ENCODE results near the gene C9orf152. TPM values are rescaled to one million over a fixed set of nuclear protein-coding genes. Genes with fewer than 3 reads are reported as not detected.
"Not testable (repeated sequence)": the region's sequence is repeated elsewhere in the genome, so short reads cannot be mapped to it uniquely, and the experiment has no call there.

The C9orf152 gene
- total RNA-seq, 2 experiments from 2014 or later, result not detected

DNA sequence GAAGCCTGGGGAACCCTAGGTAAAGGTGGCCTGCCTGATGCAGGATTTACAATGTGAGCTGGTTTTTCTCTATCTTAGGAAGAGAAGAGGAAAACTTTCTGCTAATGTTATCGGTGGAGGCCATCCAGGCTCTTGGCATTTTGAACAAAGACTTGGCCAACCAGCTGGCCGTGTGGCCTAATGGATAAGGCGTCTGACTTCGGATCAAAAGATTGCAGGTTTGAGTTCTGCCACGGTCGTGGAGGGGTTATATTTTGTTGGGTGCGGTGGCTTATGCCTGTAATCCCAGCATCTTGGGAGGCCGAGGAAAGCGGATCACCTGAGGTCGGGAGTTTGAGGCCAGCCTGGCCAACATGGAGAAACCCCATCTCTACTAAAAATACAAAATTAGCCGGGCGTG is 9.6 kb downstream of the C9orf152 start:
- Mint-ChIP-seq H3K4me3 (no peak overlapping the region), H3K27ac (no peak overlapping the region), H3K36me3 (ENCODE audit: low read depth) (no peaks in the 10 kb centered on the region), H3K4me1 (ENCODE audit: low read depth) (no peaks in the 10 kb centered on the region), H3K9me3 (no peaks in the 10 kb centered on the region), H3K27me3 (no peaks in the 10 kb centered on the region)
- DNase-seq, result no peak
- intact Hi-C loops (cut with micrococcal nuclease), result no loop called here
- CTCF ChIA-PET, result interaction anchor here (1.1 to 1.4 kb wide), 2 partner anchors 15 to 20 kb away, joined by 3 to 4 read pairs; no protein-coding TSS in a partner anchor
- no peak for ATAC-seq
- TF ChIP-seq, protein P1, sequence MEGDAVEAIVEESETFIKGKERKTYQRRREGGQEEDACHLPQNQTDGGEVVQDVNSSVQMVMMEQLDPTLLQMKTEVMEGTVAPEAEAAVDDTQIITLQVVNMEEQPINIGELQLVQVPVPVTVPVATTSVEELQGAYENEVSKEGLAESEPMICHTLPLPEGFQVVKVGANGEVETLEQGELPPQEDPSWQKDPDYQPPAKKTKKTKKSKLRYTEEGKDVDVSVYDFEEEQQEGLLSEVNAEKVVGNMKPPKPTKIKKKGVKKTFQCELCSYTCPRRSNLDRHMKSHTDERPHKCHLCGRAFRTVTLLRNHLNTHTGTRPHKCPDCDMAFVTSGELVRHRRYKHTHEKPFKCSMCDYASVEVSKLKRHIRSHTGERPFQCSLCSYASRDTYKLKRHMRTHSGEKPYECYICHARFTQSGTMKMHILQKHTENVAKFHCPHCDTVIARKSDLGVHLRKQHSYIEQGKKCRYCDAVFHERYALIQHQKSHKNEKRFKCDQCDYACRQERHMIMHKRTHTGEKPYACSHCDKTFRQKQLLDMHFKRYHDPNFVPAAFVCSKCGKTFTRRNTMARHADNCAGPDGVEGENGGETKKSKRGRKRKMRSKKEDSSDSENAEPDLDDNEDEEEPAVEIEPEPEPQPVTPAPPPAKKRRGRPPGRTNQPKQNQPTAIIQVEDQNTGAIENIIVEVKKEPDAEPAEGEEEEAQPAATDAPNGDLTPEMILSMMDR (IDR thresholded peaks at IDR 0.05), result no peak
- POLR2A ChIA-PET, result no interaction called here

DNA sequence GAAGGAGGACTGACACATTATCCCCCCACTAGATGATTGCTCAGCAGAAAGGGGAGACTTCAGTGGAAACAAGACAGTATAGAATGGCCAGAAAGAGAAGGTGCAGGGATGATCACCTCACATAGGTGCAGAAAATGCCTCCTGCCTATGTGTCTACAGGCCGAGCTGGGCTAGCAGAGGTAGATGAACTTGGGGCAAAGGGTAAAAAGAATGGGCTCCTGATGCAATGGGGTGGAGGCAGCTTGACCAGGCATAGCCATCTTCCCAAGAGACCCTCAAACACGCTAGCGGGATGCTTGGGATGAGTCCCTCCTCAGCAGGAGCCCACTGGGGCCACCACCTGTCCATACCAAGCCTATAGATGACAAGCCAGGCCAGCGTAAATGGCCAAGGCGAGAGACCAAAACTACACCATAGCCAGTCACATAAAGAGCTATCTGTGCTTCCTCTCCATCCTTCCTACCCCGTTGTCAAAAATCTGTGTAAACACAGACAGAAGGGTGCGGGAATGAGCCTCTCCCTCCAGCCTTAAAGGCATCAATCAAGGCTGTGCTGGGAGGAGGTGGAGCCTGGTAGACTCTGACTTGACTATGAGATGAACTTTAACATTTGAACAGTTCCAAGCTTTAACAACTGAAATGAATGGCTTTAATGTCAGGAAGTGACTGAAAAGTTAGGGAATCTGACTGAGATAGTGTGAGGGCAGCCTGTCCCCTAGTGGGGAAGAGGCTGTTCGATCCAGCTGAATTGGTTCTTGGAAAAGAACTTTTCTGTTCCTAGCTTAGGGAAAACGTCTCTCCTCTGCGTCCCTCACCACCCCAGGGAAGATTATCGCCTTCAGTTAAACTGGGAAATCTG is 10.4 kb downstream of the C9orf152 start:
- ChIA-PET CTCF (interaction anchor here (1.1 kb wide), 1 partner anchor 14 kb away, joined by 4 read pairs; no protein-coding TSS in a partner anchor), POLR2A (no interaction called here)
- no peaks in the 10 kb centered on the region for H3K27me3 Mint-ChIP-seq
- intact Hi-C loops (cut with micrococcal nuclease), result no loop called here
- H3K36me3 Mint-ChIP-seq (ENCODE audit: low read depth), result no peaks in the 10 kb centered on the region
- no peak for DNase-seq
- H3K9me3 Mint-ChIP-seq, result no peaks in the 10 kb centered on the region
- no peak overlapping the region for H3K27ac Mint-ChIP-seq
- H3K4me1 Mint-ChIP-seq (ENCODE audit: low read depth), result no peaks in the 10 kb centered on the region
- TF ChIP-seq, protein P1 (IDR thresholded peaks at IDR 0.05), result no peak
- H3K4me3 Mint-ChIP-seq, result no peak overlapping the region
- ATAC-seq, result no peak

DNA sequence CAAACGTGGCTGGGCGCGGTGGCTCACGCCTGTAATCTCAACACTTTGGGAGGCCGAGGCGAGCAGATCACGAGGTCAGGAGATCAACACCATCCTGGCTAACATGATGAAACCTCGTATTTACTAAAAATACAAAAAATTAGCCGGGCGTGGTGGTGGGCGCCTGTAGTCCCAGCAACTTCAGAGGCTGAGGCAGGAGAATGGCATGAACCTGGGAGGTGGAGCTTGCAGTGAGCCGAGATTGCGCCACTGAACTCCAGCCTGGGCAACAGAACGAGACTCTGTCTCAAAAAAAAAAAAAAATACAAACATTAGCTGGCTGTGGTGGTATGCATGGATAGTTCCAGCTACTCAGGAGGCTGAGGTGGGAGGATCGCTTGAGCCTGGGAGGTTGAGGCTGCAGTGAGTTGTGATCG is 11.9 kb downstream of the C9orf152 start:
- H3K4me1 Mint-ChIP-seq (ENCODE audit: low read depth); H3K27ac Mint-ChIP-seq; H3K27me3 Mint-ChIP-seq; H3K9me3 Mint-ChIP-seq; H3K4me3 Mint-ChIP-seq; POLR2A ChIA-PET; H3K36me3 Mint-ChIP-seq (ENCODE audit: low read depth); DNase-seq; ATAC-seq; intact Hi-C loops (cut with micrococcal nuclease): not testable (repeated sequence)
- CTCF ChIA-PET, result interaction anchor here (4.2 kb wide), 1 partner anchor 12 kb away, joined by 19 read pairs; no protein-coding TSS in a partner anchor

DNA sequence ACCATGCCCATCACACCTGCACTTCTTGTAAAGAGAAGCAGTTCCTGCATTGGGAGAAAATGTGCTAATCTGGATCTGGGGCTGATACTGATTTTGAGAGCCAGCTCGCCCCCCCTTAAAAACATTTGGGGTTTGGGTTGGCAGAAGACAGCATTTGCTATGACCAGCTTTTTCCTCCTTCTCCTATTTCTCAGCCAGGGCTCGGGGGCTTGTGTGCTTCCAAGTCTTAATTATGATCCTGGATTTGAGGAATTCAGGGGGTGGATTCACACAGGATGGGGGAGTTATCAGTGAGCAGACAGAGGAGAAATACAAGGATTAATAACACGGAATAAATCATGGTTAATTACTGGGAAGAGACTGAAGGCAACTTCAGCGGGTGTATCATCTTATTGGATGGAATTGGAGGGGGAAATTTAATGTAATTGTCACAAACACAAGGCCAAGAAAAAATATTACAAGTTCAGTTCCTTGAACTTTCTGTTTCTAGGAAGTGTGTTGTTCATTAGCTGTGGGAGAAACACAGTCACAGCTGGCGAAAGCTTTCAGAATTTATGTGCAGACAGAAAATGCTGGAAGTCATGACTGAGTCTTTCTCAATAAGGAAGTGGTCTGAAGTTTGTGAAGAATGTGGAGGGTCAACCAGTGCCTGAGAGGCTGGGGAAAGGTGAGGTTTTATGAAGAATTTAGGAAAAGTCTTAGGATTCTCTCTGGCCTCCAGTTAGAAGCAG is 15.3 kb downstream of the C9orf152 start:
- H3K27me3 Mint-ChIP-seq, result no peaks in the 10 kb centered on the region
- no peaks in the 10 kb centered on the region for H3K36me3 Mint-ChIP-seq (ENCODE audit: low read depth)
- TF ChIP-seq, protein P1 (IDR thresholded peaks at IDR 0.05), result no peak
- DNase-seq, result no peak
- ChIA-PET POLR2A (no interaction called here), CTCF (interaction anchor here (0.8 to 4.2 kb wide), 2 partner anchors 8 to 19 kb away, joined by 3 to 19 read pairs; no protein-coding TSS in a partner anchor)
- H3K9me3 Mint-ChIP-seq, result no peaks in the 10 kb centered on the region
- intact Hi-C loops (cut with micrococcal nuclease), result no loop called here
- H3K4me1 Mint-ChIP-seq (ENCODE audit: low read depth), result no peaks in the 10 kb centered on the region
- ATAC-seq, result no peak
- no peak overlapping the region for H3K27ac Mint-ChIP-seq
- H3K4me3 Mint-ChIP-seq, result no peak overlapping the region

DNA sequence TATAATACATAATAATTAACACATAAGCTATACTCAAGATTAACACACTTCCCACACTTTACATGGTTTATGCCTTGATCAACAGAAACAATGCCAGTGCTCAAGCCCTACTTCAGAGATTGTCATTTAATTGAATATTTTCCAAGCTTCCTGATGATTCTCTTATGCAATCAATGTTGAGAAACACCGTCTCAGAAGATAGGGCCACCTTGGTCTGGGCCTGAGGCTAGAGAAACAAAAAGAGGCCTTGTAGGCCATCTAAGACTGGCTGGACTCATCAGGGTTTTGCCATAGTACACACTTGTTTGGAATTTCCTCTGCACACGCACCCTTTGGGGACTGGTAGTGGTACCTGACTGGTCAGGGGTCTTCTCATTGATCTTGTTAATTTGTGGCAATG is 16.3 kb downstream of the C9orf152 start:
- TF ChIP-seq, protein P1 (IDR thresholded peaks at IDR 0.05), result no peak

More for the DNA sequence above, 16.3 kb downstream of the C9orf152 start:
- intact Hi-C loops (cut with micrococcal nuclease), result no loop called here
- Mint-ChIP-seq H3K4me3 (no peak overlapping the region), H3K9me3 (no peaks in the 10 kb centered on the region), H3K27ac (no peak overlapping the region), H3K4me1 (ENCODE audit: low read depth) (no peaks in the 10 kb centered on the region), H3K36me3 (ENCODE audit: low read depth) (no peaks in the 10 kb centered on the region), H3K27me3 (no peaks in the 10 kb centered on the region)
- ChIA-PET CTCF (no interaction called here), POLR2A (no interaction called here)
- no peak for DNase-seq
- ATAC-seq, result no peak
